DND-41 (cell line): ENCODE results near the gene PPIL6.
A peak's percentile ranks its signal among the peaks of the same experiment; 100 is the strongest.

Experiments used
- ATAC-seq: fragments of 200-7000 bp; cut with Tn5 transposase; 3 replicates; pipeline ENCODE4 v1.9.1; 2021; ENCODE audit warnings: low read depth; ENCODE audit not compliant: insufficient read depth
- DNase-seq: peaks from one replicate; pipeline ENCODE4 v3.0.0-alpha.2; 2020
- H2AFZ ChIP-seq: 2 replicates; pipeline ENCODE4 v1.6.0; 2012; ENCODE audit warnings: low read depth, low read length
- H3K27ac ChIP-seq: 2 replicates; pipeline ENCODE4 v1.5.1; 2012; ENCODE audit warnings: low read length, inconsistent platforms
- H3K27me3 ChIP-seq: fragments of 200-600 bp; sonication (generic); 2 replicates; pipeline ENCODE4 v1.6.0; 2012; ENCODE audit warnings: low read length, mild to moderate bottlenecking, inconsistent platforms; ENCODE audit not compliant: insufficient read depth, poor library complexity
- H3K36me3 ChIP-seq: 2 replicates; pipeline ENCODE4 v1.5.1; 2012; ENCODE audit warnings: low read length, inconsistent platforms; ENCODE audit not compliant: insufficient read depth
- H3K4me1 ChIP-seq: 2 replicates; pipeline ENCODE4 v1.5.1; 2012; ENCODE audit warnings: mild to moderate bottlenecking, low read length; ENCODE audit not compliant: insufficient read depth
- H3K4me2 ChIP-seq: 2 replicates; pipeline ENCODE4 v1.6.0; 2012; ENCODE audit warnings: mild to moderate bottlenecking, moderate library complexity, low read length, inconsistent platforms; ENCODE audit not compliant: insufficient read depth
- H3K4me3 ChIP-seq, 2 experiments: fragments of 200-600 bp in 1 of 2; shearing (Covaris generic) in 1 of 2; 2 replicates each; pipeline ENCODE4 v1.5.1; 2012 to 2016; ENCODE audit warnings: inconsistent platforms in 2 of 2, low read length in 2 of 2, mild to moderate bottlenecking in 2 of 2, low read depth in 1 of 2, moderate library complexity in 1 of 2
- H3K79me2 ChIP-seq: 2 replicates; pipeline ENCODE4 v1.6.0; 2012; ENCODE audit warnings: low read length, inconsistent platforms; ENCODE audit not compliant: insufficient read depth
- H3K9ac ChIP-seq: 2 replicates; pipeline ENCODE4 v1.6.0; 2012; ENCODE audit warnings: low read depth, mild to moderate bottlenecking, inconsistent platforms, low read length, moderate library complexity
- H3K9me3 ChIP-seq: 2 replicates; pipeline ENCODE4 v1.5.1; 2012; ENCODE audit warnings: low read length, moderate library complexity, mild to moderate bottlenecking, inconsistent platforms; ENCODE audit not compliant: insufficient read depth, severe bottlenecking
- H4K20me1 ChIP-seq: 2 replicates; pipeline ENCODE4 v1.6.0; 2012; ENCODE audit warnings: low read length; ENCODE audit not compliant: insufficient read depth
- EZH2 ChIP-seq: IDR thresholded peaks from 3 replicates; pipeline ENCODE4 v1.6.1; 2012; ENCODE audit warnings: borderline replicate concordance, low read depth, mild to moderate bottlenecking, moderate library complexity, low read length, inconsistent platforms; ENCODE audit not compliant: severe bottlenecking
- TF ChIP-seq, protein P1 (sequence below): IDR thresholded peaks from 2 replicates; pipeline ENCODE4 v1.5.1; 2012; ENCODE audit warnings: borderline replicate concordance, low read length, moderate library complexity, mild to moderate bottlenecking; ENCODE audit not compliant: poor library complexity, severe bottlenecking; ENCODE audit errors: extremely low read depth

Gene PPIL6

DNA sequence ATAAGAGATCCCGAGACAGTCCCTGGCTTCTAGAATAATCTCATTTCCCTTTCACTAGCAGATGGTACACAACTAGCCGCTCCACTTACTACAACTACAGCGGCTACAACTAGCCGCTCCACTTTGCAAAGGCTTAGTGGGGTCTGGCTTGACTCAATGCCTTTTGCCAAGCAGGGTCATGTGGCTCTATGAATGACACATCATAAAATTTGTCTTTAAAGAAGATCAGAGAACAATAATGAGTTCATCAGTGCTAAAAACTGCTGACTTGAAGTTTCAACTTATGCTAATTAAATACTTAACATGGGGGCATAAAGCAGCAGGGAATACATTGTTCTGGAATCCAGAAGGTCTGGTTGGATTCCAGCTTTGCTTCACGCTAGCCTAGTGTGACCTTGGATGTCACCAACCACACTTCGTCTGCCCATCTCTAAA is 17.2 kb upstream of the PPIL6 start:
- H3K4me3 ChIP-seq, result no peak overlapping the region
- ATAC-seq, result no peak
- no peaks in the 10 kb centered on the region for H3K9me3 ChIP-seq
- peaks cover 37% of the 10 kb centered on the region for H3K36me3 ChIP-seq
- no peak for TF ChIP-seq EZH2
- TF ChIP-seq, protein P1, sequence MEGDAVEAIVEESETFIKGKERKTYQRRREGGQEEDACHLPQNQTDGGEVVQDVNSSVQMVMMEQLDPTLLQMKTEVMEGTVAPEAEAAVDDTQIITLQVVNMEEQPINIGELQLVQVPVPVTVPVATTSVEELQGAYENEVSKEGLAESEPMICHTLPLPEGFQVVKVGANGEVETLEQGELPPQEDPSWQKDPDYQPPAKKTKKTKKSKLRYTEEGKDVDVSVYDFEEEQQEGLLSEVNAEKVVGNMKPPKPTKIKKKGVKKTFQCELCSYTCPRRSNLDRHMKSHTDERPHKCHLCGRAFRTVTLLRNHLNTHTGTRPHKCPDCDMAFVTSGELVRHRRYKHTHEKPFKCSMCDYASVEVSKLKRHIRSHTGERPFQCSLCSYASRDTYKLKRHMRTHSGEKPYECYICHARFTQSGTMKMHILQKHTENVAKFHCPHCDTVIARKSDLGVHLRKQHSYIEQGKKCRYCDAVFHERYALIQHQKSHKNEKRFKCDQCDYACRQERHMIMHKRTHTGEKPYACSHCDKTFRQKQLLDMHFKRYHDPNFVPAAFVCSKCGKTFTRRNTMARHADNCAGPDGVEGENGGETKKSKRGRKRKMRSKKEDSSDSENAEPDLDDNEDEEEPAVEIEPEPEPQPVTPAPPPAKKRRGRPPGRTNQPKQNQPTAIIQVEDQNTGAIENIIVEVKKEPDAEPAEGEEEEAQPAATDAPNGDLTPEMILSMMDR, result no peak
- H3K27me3 ChIP-seq, result no peaks in the 10 kb centered on the region
- H2AFZ ChIP-seq, result no peak overlapping the region
- H3K4me2 ChIP-seq, result no peak overlapping the region
- H4K20me1 ChIP-seq, result peaks cover 13% of the 10 kb centered on the region; the same call in 1 of the 2 replicates
- 0 out of 2 replicates have a peak, but pooled peaks cover 2% of the 10 kb centered on the region for H3K79me2 ChIP-seq
- no peak for DNase-seq
- H3K27ac ChIP-seq, result no peak overlapping the region
- no peak overlapping the region for H3K9ac ChIP-seq
- H3K4me1 ChIP-seq, result peaks cover 29% of the 10 kb centered on the region

DNA sequence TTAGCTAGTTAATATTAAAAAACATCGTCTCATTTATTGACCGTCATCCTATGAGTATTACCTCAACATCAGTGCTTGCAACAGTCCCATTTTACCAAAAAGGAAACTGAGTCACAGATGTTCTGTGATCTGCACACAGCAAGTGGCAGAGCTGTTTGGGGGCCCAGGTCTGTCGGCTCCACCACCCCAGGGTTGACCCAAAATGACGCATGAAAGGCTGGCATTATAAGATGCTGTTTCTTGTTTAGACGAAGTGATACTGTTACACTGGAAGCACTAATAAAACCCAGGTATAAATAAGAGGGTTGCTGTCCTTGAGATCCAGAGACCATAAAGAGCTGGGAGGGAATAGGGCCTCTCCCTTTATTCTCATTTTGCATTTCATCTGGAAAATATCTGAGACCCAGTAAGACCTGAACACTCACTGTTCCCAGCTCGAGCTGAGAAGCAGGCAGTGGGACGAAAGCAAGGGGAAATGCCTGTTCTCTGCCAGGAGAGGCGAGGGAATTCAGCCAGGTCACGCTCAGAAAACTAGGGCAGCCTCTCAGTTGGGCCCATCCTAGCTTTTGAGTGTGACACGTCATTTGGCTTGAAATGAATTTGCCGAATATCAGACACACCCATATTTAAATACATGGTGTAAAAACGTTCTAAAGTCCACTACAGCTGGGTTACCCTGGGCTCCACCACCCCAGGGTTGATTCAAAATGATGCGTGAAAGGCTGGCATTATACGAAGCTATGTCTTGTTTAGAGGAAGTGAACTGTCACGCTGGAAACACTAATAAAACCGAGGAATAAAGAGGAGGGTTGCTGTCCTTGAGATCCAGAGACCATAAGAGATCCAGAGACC is 16.5 kb upstream of the PPIL6 start:
- Histone ChIP-seq H3K4me1 (peaks cover 29% of the 10 kb centered on the region), H2AFZ (no peak overlapping the region), H3K79me2 (0 out of 2 replicates have a peak, but pooled peaks cover 2% of the 10 kb centered on the region), H3K27ac (no peak overlapping the region), H4K20me1 (peaks cover 13% of the 10 kb centered on the region; the same call in 1 of the 2 replicates), H3K4me3 (no peak overlapping the region), H3K36me3 (peaks cover 37% of the 10 kb centered on the region), H3K9me3 (no peaks in the 10 kb centered on the region), H3K9ac (no peak overlapping the region), H3K4me2 (peak overlapping the region; percentile 94), H3K27me3 (no peaks in the 10 kb centered on the region)
- TF ChIP-seq, protein P1, result no peak
- ATAC-seq (no peak), DNase-seq (no peak)

DNA sequence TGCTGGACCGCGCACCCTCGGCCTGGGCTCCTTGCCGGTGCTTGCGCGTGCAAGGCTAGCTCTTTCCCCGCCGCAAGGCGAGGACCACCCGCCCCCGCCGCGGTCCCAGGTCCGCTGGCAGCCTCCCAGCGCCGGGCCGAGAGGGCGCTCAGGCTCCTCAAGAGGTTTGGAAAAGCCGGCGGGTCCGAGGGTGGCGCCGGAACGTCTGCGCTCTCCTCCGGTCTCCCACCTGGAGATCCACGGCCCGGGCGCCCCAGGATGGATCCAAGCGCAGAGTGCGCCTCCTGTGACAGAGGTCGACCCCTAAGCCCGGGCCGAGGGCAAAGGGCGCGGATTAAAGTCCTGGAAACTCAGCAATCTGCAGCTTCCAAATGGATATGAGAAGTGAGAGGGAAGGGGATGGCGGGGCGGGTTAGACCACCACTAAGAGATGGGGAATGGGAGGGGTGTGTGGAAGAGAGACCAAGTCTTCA is 15.7 kb upstream of the PPIL6 start:
- H3K4me1 ChIP-seq, result peaks cover 29% of the 10 kb centered on the region

More for the DNA sequence above, 15.7 kb upstream of the PPIL6 start:
- H3K27me3 ChIP-seq, result no peaks in the 10 kb centered on the region
- TF ChIP-seq, protein P1, result no peak
- TF ChIP-seq EZH2, result no peak
- no peaks in the 10 kb centered on the region for H3K9me3 ChIP-seq
- peak overlapping the region; percentile 92 for H3K9ac ChIP-seq
- ATAC-seq, result no peak
- peak overlapping the region; percentile 94 for H3K4me2 ChIP-seq
- H3K79me2 ChIP-seq, result 0 out of 2 replicates have a peak, but pooled peaks cover 2% of the 10 kb centered on the region
- H2AFZ ChIP-seq, result peak overlapping the region; percentile 66
- H3K4me3 ChIP-seq, result peak overlapping the region; percentile 15 to 97; a peak in 3 of 4 replicates
- peaks cover 13% of the 10 kb centered on the region; the same call in 1 of the 2 replicates for H4K20me1 ChIP-seq
- H3K27ac ChIP-seq, result peak overlapping the region; percentile 28; the same call in 1 of the 2 replicates
- H3K36me3 ChIP-seq, result peaks cover 38% of the 10 kb centered on the region
- no peak for DNase-seq
